ENCODE measurements around the gene ELOVL6. TPM values are rescaled to one million over a fixed set of nuclear protein-coding genes. Genes with fewer than 3 reads are reported as not detected.
A peak's percentile ranks its signal among the peaks of the same experiment; 100 is the strongest.

Gene ELOVL6
- total and polyA plus RNA-seq, 11 donors: 0.50 to 22.4 (median 2.9) TPM

DNA sequence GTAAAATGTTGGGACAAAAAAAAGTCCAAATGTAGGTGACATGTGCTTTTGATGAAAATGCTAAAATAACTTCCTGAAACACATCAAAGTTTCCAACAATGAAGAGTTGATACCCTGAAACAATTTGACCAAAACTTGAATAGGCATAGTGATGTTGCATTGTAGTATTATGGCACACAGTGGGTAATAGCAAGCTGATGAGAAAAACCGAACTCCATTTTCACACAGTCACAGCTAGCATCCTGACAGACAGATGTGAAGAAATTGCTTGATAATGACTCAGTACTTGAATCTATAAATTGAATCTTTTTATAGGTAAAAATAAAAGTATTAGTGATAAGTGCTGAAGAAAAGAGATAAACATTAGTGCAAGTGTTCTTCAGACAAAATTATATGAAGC, 122.5 kb downstream of the ELOVL6 start:
- DNase-seq: no peak
- TF ChIP-seq POLR2A (IDR thresholded peaks at IDR 0.05): no peak
- TF ChIP-seq, protein P1, sequence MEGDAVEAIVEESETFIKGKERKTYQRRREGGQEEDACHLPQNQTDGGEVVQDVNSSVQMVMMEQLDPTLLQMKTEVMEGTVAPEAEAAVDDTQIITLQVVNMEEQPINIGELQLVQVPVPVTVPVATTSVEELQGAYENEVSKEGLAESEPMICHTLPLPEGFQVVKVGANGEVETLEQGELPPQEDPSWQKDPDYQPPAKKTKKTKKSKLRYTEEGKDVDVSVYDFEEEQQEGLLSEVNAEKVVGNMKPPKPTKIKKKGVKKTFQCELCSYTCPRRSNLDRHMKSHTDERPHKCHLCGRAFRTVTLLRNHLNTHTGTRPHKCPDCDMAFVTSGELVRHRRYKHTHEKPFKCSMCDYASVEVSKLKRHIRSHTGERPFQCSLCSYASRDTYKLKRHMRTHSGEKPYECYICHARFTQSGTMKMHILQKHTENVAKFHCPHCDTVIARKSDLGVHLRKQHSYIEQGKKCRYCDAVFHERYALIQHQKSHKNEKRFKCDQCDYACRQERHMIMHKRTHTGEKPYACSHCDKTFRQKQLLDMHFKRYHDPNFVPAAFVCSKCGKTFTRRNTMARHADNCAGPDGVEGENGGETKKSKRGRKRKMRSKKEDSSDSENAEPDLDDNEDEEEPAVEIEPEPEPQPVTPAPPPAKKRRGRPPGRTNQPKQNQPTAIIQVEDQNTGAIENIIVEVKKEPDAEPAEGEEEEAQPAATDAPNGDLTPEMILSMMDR (IDR thresholded peaks at IDR 0.05): no peak
- 88 to 95% (median 91%) methylated on average over 1 of the region's 1 CpG for WGBS, 4 donors
- Histone ChIP-seq H3K9me3 (no peaks in the 10 kb centered on the region), H3K4me1 (peaks cover 0 to 9% (median 0%) of the 10 kb centered on the region in 12 donors), H3K27ac (no peak overlapping the region), H3K36me3 (no peaks in the 10 kb centered on the region), H3K27me3 (no peaks in the 10 kb centered on the region), H3K4me3 (no peak overlapping the region)
- intact Hi-C loops (cut with DNase I): no loop called here
- ATAC-seq: no peak

DNA sequence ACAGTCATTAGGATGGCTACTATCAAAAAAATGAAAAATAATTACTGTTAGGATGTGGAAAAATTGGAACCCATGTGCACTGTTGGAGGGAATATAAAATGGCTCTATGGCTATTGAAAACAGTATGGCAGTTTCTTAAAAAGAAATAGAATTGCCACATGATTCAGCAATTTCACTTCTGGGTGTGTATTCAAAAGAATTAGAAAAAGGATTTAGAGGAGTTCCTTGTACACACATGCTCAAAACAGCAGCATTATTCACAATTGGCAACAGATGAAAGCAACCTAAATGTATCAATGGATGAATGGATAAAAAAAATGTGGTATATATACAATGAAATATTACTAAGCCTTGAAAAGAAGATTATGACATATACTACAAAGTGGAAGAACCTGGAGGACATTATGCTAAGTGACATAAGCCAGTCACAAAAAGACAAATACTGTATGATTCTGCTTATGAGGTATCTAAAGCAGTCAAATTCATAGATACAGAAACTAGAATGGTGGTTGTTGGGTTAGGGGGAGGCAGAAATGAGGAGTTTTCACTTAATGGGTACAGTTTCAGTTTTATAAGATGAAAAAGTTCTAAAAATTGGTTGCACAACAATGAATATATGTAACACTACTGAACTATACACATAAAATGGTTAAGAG, 123.2 kb downstream of the ELOVL6 start:
- no peak for ATAC-seq
- H3K27me3 ChIP-seq: no peaks in the 10 kb centered on the region
- no peaks in the 10 kb centered on the region for H3K36me3 ChIP-seq

DNA sequence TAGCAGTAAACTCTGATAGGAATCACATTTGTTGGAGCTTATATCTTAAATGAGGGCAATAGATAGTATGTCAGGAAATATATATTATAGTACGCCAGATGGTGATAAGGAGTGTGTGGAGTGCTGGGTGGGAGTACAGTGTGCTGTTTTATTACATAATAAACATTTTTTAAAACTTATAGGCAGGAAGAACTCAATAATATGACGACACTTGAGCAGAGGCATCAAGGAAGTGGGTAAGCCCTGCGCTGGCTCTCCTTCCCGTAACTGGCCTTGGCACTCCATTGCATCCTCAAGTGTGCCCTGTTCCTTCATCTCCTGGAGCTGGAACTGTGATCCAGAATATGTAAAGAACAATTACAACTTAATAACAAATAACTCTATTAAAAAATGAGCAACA, 123.8 kb downstream of the ELOVL6 start:
- H3K27me3 ChIP-seq: no peaks in the 10 kb centered on the region
- ATAC-seq (no peak), DNase-seq (no peak)
- H3K27ac ChIP-seq: no peak overlapping the region
- H3K9me3 ChIP-seq: no peaks in the 10 kb centered on the region
- WGBS, 4 donors: 68 to 96% (median 71%) methylated on average over 4 of the region's 4 CpGs
- peaks cover 0 to 9% (median 0%) of the 10 kb centered on the region in 12 donors for H3K4me1 ChIP-seq
- H3K4me3 ChIP-seq: no peak overlapping the region
- intact Hi-C loops (cut with DNase I): no loop called here
- TF ChIP-seq, protein P1 (IDR thresholded peaks at IDR 0.05): no peak
- TF ChIP-seq POLR2A (IDR thresholded peaks at IDR 0.05): no peak
- H3K36me3 ChIP-seq: no peaks in the 10 kb centered on the region

More for the DNA sequence above, 123.2 kb downstream of the ELOVL6 start:
- Histone ChIP-seq H3K4me1 (peaks cover 0 to 9% (median 0%) of the 10 kb centered on the region in 12 donors), H3K9me3 (no peaks in the 10 kb centered on the region), H3K4me3 (no peak overlapping the region), H3K27ac (no peak overlapping the region)
- TF ChIP-seq POLR2A (IDR thresholded peaks at IDR 0.05): no peak
- TF ChIP-seq, protein P1 (IDR thresholded peaks at IDR 0.05): no peak
- no peak for DNase-seq
- intact Hi-C loops (cut with DNase I): no loop called here

DNA sequence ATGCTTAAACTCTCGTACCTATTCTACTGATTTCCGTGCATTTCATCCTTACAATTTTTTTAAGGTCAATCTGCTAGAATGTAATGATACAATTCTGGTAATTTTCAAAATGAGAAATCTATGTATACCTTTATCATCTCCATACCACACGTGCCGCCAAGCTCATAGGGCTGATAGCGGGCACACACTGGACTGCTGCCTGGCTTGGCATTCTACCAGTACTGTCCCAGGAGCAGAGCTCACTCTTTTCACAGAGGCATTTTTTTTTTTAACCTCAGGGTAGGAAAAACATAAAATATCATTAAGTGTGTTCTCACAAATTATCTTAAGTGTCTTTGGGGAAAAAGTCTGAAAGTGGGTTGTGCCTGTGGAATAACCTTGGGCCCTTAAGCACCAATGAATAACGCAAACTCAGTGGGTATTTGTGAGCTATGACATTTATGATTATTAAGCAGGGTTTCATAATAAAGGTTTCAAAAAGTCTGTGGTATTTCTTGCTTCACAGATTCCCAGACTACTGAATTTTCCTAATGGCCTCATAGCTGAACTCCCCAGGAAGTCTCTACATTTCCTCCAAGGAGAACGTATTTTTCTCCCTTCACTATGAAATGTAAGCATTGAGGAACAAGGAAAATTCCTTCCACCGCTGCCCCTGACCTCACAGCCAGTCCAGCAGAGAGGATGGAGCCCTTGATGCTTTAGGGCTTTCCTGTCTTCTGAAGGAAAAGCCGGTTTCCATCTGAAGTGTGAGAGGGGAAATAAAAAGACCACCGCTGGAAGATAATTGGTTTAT, 125.2 kb downstream of the ELOVL6 start:
- intact Hi-C loops (cut with DNase I): no loop called here
- 35 to 58% (median 41%) methylated on average over 10 of the region's 10 CpGs for WGBS, 4 donors
- DNase-seq: peak in 4 of 5 donors; percentile 40 to 52 (median 47)
- peak; percentile 81 to 89 (median 88) for ATAC-seq
- Histone ChIP-seq H3K4me1 (peaks cover 0 to 9% (median 0%) of the 10 kb centered on the region in 12 donors), H3K27ac (no peak overlapping the region), H3K9me3 (no peaks in the 10 kb centered on the region), H3K27me3 (no peaks in the 10 kb centered on the region), H3K4me3 (no peak overlapping the region), H3K36me3 (no peaks in the 10 kb centered on the region)
- TF ChIP-seq, protein P1 (IDR thresholded peaks at IDR 0.05): no peak
- TF ChIP-seq POLR2A (IDR thresholded peaks at IDR 0.05): no peak
